GM12874 (cell line): Measurements from ENCODE around the gene CXCR4.

Source experiments
- TF ChIP-seq, protein P1 (sequence below): IDR thresholded peaks from 2 replicates; pipeline ENCODE4 v1.5.1; 2011; ENCODE audit warnings: low read depth, mild to moderate bottlenecking, control low read depth, low read length, moderate library complexity; ENCODE audit not compliant: insufficient read depth

CXCR4 gene

GRCh38 chr2:136146564-136146963 is 28.6 kb upstream of the CXCR4 start:
- TF ChIP-seq, protein P1, sequence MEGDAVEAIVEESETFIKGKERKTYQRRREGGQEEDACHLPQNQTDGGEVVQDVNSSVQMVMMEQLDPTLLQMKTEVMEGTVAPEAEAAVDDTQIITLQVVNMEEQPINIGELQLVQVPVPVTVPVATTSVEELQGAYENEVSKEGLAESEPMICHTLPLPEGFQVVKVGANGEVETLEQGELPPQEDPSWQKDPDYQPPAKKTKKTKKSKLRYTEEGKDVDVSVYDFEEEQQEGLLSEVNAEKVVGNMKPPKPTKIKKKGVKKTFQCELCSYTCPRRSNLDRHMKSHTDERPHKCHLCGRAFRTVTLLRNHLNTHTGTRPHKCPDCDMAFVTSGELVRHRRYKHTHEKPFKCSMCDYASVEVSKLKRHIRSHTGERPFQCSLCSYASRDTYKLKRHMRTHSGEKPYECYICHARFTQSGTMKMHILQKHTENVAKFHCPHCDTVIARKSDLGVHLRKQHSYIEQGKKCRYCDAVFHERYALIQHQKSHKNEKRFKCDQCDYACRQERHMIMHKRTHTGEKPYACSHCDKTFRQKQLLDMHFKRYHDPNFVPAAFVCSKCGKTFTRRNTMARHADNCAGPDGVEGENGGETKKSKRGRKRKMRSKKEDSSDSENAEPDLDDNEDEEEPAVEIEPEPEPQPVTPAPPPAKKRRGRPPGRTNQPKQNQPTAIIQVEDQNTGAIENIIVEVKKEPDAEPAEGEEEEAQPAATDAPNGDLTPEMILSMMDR = no peak

GRCh38 chr2:136143603-136144451 is 25.9 kb upstream of the CXCR4 start:
- TF ChIP-seq, protein P1 = no peak

DNA sequence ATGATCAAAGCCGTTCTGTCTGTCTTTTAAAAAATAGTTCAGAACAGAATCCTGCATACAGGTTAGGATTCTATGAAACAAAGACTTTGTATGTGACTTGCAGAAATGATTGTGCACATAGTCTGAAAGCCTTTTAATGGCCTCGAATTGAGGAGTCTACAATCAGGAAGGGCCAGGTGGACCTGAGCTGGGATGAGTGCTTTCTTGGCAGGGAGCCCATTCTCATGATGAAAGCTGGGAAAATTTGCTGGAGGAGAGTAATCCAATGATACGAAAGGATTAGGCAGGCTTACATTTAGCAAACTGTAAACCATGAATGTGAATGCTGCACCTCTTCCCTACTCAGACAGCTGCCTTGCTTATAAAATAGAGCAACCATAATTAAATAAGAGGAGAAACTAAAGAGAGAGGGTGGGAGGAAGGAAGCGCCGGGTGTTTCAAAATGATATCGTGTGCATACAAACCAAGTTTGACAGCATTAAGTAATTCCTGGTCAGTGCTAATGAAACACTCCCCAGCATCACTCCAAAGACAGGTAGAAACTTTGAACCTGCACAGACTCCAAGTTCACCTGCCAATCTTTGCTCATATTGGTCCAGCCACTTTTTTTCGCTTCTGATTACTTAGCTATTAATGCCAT is 23.7 kb upstream of the CXCR4 start:
- TF ChIP-seq, protein P1 = no peak

- TF ChIP-seq, protein P1 = no peak
Measured at GRCh38 chr2:136139631-136140030, 21.7 kb upstream of the CXCR4 start.

DNA sequence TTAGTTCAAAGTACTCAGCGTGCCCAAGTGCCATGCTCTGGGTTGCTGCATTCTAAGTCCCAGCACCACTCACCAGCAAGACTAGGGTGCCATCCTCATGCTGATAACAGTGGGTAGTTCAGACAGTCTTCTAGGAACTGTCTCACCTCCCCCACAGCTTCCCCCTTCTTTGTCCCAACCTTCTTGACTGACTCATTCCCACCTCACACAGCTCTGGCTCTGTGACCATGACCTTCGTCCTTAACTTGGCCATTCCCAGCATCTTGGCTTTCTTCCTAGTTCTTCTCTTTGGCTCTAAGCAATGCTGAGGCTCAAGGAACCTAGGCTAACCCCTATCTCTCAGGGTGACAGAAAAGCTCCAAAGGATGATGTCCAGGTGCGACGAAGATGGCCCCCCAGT is 20.0 kb upstream of the CXCR4 start:
- TF ChIP-seq, protein P1 = no peak

DNA sequence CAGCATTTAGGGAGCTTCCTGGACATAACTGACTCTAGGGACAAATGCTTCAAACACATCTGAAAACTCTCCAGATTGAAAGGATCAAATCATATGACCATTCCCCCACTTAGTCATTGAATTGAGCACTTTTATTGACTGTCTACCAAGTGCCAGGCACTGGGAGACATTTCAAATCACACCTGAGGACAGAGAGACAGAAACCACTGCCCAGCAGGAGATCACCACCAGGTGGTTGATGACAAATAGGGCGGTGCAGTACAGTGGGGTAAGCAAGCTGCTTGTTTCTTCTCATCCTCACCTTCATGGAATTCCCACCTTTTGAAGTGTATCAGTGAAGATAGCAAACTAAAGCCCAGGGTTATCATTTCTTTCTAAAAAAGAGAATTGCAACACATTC is 19.0 kb upstream of the CXCR4 start:
- TF ChIP-seq, protein P1 = no peak

- TF ChIP-seq, protein P1 = no peak
Measured at GRCh38 chr2:136135921-136136906, 18.3 kb upstream of the CXCR4 start.
